Measurements from ENCODE around the gene RIN2. TPM values are rescaled to one million over a fixed set of nuclear protein-coding genes. Genes with fewer than 3 reads are reported as not detected.

RIN2 gene
- total and polyA plus RNA-seq, 4 donors = 3.4 to 16.6 (median 6.3) TPM

- TF ChIP-seq RXRA (IDR thresholded peaks at IDR 0.05) (no peak), NR2F2 (IDR thresholded peaks at IDR 0.05) (no peak), RAD21 (IDR thresholded peaks at IDR 0.05) (no peak), JUND (IDR thresholded peaks at IDR 0.05) (no peak), FOXA2 (IDR thresholded peaks at IDR 0.05) (no peak), FOXA1 (IDR thresholded peaks at IDR 0.05) (no peak), ZBTB33 (IDR thresholded peaks at IDR 0.05) (no peak), CTCF (IDR thresholded peaks at IDR 0.05; ENCODE audit: low read depth, low read length, missing input control) (no peak), HNF4A (conservative IDR thresholded peaks at IDR 0.05) (no peak), EGR1 (IDR thresholded peaks at IDR 0.05; ENCODE audit: low read depth in 2 of 2) (no peak), TAF1 (conservative IDR thresholded peaks at IDR 0.05) (no peak), HNF4G (IDR thresholded peaks at IDR 0.05) (no peak), ATF3 (IDR thresholded peaks at IDR 0.05) (no peak), MAX (IDR thresholded peaks at IDR 0.05) (no peak), YY1 (IDR thresholded peaks at IDR 0.05) (no peak), SP1 (IDR thresholded peaks at IDR 0.05) (no peak), GABPA (IDR thresholded peaks at IDR 0.05 in 1 of 2, conservative IDR thresholded peaks at IDR 0.05 in 1 of 2) (no peak)
- WGBS = 91% methylated on average over 10 of the region's 10 CpGs
- no peaks in the 10 kb centered on the region for H3K36me3 ChIP-seq (ENCODE audit: control insufficient read depth in 4 of 4, insufficient read depth in 3 of 4, low read depth in 1 of 4, low read length in 3 of 4)
- DNase-seq (ENCODE audit: low spot score) = peak; percentile 17
- H3K27ac ChIP-seq (ENCODE audit: low read depth in 1 of 2, low read length in 2 of 2) = no peak overlapping the region
- peaks cover 0 to 3% (median 0%) of the 10 kb centered on the region in 4 donors for H3K27me3 ChIP-seq (ENCODE audit: control insufficient read depth in 4 of 4, insufficient read depth in 4 of 4, low read length in 3 of 4)
- H3K4me1 ChIP-seq (ENCODE audit: control insufficient read depth in 4 of 4, insufficient read depth in 4 of 4, low read length in 3 of 4) = no peaks in the 10 kb centered on the region
- no peaks in the 10 kb centered on the region for H3K9me3 ChIP-seq (ENCODE audit: control insufficient read depth in 4 of 4, low read length in 3 of 4)
- H3K4me3 ChIP-seq (ENCODE audit: low read depth in 1 of 3, low read length in 3 of 3) = no peak overlapping the region
- no peak overlapping the region for H3K9ac ChIP-seq (ENCODE audit: low read depth in 1 of 2, low read length in 2 of 2)
Measured at GRCh38 chr20:19739351-19739750, 18.7 kb upstream of the RIN2 start.

GRCh38 chr20:19740512-19740911 is 17.5 kb upstream of the RIN2 start:
- H3K4me3 ChIP-seq (ENCODE audit: low read depth in 1 of 3, low read length in 3 of 3) = no peak overlapping the region
- no peak overlapping the region for H3K9ac ChIP-seq (ENCODE audit: low read depth in 1 of 2, low read length in 2 of 2)
- no peak overlapping the region for H3K27ac ChIP-seq (ENCODE audit: low read depth in 1 of 2, low read length in 2 of 2)
- H3K27me3 ChIP-seq (ENCODE audit: control insufficient read depth in 4 of 4, insufficient read depth in 4 of 4, low read length in 3 of 4) = peaks cover 0 to 3% (median 0%) of the 10 kb centered on the region in 4 donors
- no peaks in the 10 kb centered on the region for H3K9me3 ChIP-seq (ENCODE audit: control insufficient read depth in 4 of 4, low read length in 3 of 4)
- H3K4me1 ChIP-seq (ENCODE audit: control insufficient read depth in 4 of 4, insufficient read depth in 4 of 4, low read length in 3 of 4) = no peaks in the 10 kb centered on the region
- no peaks in the 10 kb centered on the region for H3K36me3 ChIP-seq (ENCODE audit: control insufficient read depth in 4 of 4, insufficient read depth in 3 of 4, low read depth in 1 of 4, low read length in 3 of 4)
- 65% methylated on average over 3 of the region's 3 CpGs for WGBS
- DNase-seq (ENCODE audit: low spot score) = no peak
- no peak for TF ChIP-seq FOXA2 (IDR thresholded peaks at IDR 0.05)
- no peak for TF ChIP-seq YY1 (IDR thresholded peaks at IDR 0.05)
- no peak for TF ChIP-seq NR2F2 (IDR thresholded peaks at IDR 0.05)
- no peak for TF ChIP-seq CTCF (IDR thresholded peaks at IDR 0.05; ENCODE audit: low read depth, low read length, missing input control)
- TF ChIP-seq FOXA1 (IDR thresholded peaks at IDR 0.05) = no peak
- TF ChIP-seq RXRA (IDR thresholded peaks at IDR 0.05) = no peak
- no peak for TF ChIP-seq HNF4A (conservative IDR thresholded peaks at IDR 0.05)
- TF ChIP-seq EGR1 (IDR thresholded peaks at IDR 0.05; ENCODE audit: low read depth in 2 of 2) = no peak
- TF ChIP-seq MAX (IDR thresholded peaks at IDR 0.05) = no peak
- TF ChIP-seq REST (IDR thresholded peaks at IDR 0.05) = no peak
- no peak for TF ChIP-seq JUND (IDR thresholded peaks at IDR 0.05)
- no peak for TF ChIP-seq SP1 (IDR thresholded peaks at IDR 0.05)

All from liver (tissue), 9 donors.